Smooth muscle cell (in vitro differentiated cells): Measurements from ENCODE around the gene NME2. TPM values are rescaled to one million over a fixed set of nuclear protein-coding genes. Genes with fewer than 3 reads are reported as not detected.

ENCODE experiments used
- DNase-seq: peaks from one replicate; lab custom pipeline; 2025; ENCODE audit not compliant: unreplicated experiment; lab: John Stamatoyannopoulos, UW
- H2AFZ ChIP-seq: fragments of 200-600 bp; sonication (generic); 2 replicates; pipeline ENCODE4 v1.6.0; 2016; ENCODE audit warnings: antibody characterized with exemption, low read depth, mild to moderate bottlenecking
- H3F3A ChIP-seq: fragments of 200-600 bp; sonication (generic); 2 replicates; pipeline ENCODE4 v1.6.0; 2017; ENCODE audit warnings: antibody characterized with exemption, low read depth
- H3K27ac ChIP-seq: fragments of 200-600 bp; sonication (generic); 2 replicates; pipeline ENCODE4 v1.5.1; 2016; ENCODE audit warnings: low read depth, mild to moderate bottlenecking
- H3K27me3 ChIP-seq: fragments of 200-600 bp; sonication (generic); 2 replicates; pipeline ENCODE4 v1.6.1; 2016; ENCODE audit warnings: low read depth, mild to moderate bottlenecking
- H3K36me3 ChIP-seq: fragments of 200-600 bp; sonication (generic); 2 replicates; pipeline ENCODE4 v1.5.1; 2016; ENCODE audit warnings: low read depth
- H3K4me1 ChIP-seq: fragments of 200-600 bp; sonication (generic); 2 replicates; pipeline ENCODE4 v1.5.1; 2016; ENCODE audit warnings: low read depth
- H3K4me2 ChIP-seq: fragments of 200-600 bp; sonication (generic); 2 replicates; pipeline ENCODE4 v1.6.0; 2016; ENCODE audit warnings: mild to moderate bottlenecking
- H3K4me3 ChIP-seq: fragments of 200-600 bp; sonication (generic); 2 replicates; pipeline ENCODE4 v1.5.1; 2016; ENCODE audit warnings: mild to moderate bottlenecking
- H3K79me2 ChIP-seq: fragments of 200-600 bp; sonication (generic); 2 replicates; pipeline ENCODE4 v1.6.0; 2016; ENCODE audit warnings: low read depth, mild to moderate bottlenecking
- H3K9ac ChIP-seq: fragments of 200-600 bp; sonication (generic); 2 replicates; pipeline ENCODE4 v1.6.0; 2016; ENCODE audit warnings: low read depth
- H3K9me3 ChIP-seq: fragments of 200-600 bp; sonication (generic); replicated peaks from 2 replicates; pipeline ENCODE4 v1.5.1; 2016; ENCODE audit warnings: low read depth
- H4K20me1 ChIP-seq: fragments of 200-600 bp; sonication (generic); 2 replicates; pipeline ENCODE4 v1.6.0; 2016; ENCODE audit warnings: low read depth
- whole genome bisulfite sequencing: methylation state at CpG from one replicate; pipeline ENCODE4 v1.1.7; 2016; ENCODE audit warnings: low lambda C conversion rate; 5-methylcytosine and 5-hydroxymethylcytosine counted together
- polyA plus RNA-seq: library from polyadenylated mRNA; unstranded; fragments of >200 nt; fragmentation: Nextera tagmentation; extraction: Ambion mirVana; gene quantifications from 2 replicates; pipeline ENCODE4 v1.2.1, GENCODE V29; 2016
- total RNA-seq: library from RNA; depleted of rRNA; stranded (reverse); fragments of >200 nt; gene quantifications from 2 replicates; pipeline ENCODE4 v1.2.3, GENCODE V29; 2014
- TF ChIP-seq, protein P1 (sequence below): fragments of 200-600 bp; sonication (generic); IDR thresholded peaks from 2 replicates; pipeline ENCODE4 v1.5.1; 2017; ENCODE audit warnings: borderline replicate concordance, mild to moderate bottlenecking, antibody characterized with exemption; ENCODE audit not compliant: insufficient read depth, poor library complexity, severe bottlenecking

NME2 gene
- total and polyA plus RNA-seq, 2 experiments from 2014 or later = 496 to 675 TPM

DNA sequence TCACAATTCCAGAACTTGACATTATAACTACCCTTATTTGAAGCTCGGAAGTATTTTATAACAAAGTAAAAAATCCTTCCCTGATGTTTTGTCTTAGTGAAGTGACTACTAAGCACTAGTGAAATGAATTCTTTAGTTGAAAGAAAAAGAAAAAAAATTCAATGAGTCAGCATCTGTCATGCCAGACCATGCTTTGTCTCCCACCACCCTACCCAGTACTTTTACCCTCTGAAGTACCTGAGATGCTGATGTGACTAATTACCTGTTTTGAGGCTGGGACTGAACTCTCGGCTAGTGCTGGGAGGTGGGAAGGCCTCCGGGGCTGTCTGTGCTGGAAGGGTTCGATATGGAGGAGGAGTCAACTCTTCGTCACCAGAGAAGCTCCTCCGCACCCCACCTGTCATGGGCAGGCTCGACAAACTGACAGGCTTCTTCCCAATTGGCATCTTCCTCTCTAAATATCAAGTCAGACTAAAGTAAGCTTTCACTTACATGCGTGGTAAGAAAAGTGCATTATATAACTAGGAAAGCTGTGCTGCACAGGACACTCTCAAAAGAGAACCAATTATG lies 19.6 kb downstream of the NME2 start:
- Histone ChIP-seq H3K9ac (no peak overlapping the region), H3K36me3 (no peaks in the 10 kb centered on the region)
- WGBS = 89% methylated on average over 8 of the region's 8 CpGs

DNA sequence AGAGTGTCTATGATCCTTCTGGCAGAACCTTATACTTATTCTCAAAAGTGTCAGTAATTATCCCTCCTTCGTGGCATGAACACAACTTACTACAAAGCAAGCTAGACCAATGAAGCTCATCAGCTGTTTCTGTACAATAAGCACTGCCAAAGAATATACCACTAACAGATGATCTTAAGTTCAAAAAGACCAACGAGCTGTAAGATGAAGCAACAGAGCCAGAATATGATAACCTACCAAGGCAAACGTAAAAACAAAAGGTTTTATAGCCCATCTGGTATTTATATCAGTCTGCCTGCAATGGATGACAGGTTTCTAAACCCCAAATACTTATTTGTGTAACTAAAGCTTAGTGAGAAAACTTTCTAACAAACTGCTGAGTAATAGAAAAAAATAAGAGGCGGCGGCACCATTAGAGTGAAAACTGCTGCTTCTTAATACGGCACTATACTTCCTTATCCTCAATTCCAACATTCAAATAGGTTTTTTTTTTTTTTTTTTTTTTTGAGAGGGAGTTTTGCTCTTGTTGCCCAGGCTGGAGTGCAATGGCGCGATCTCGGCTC lies 22.1 kb downstream of the NME2 start:
- Histone ChIP-seq H3K27me3 (no peaks in the 10 kb centered on the region), H3K27ac (no peak overlapping the region), H3K36me3 (peaks cover 17% of the 10 kb centered on the region), H3K9me3 (no peaks in the 10 kb centered on the region), H3K4me3 (no peak overlapping the region), H2AFZ (no peak overlapping the region), H3K4me2 (no peak overlapping the region), H3F3A (no peaks in the 10 kb centered on the region), H3K9ac (no peak overlapping the region), H4K20me1 (no peaks in the 10 kb centered on the region), H3K4me1 (no peaks in the 10 kb centered on the region), H3K79me2 (no peaks in the 10 kb centered on the region)
- DNase-seq = no peak
- TF ChIP-seq, protein P1, sequence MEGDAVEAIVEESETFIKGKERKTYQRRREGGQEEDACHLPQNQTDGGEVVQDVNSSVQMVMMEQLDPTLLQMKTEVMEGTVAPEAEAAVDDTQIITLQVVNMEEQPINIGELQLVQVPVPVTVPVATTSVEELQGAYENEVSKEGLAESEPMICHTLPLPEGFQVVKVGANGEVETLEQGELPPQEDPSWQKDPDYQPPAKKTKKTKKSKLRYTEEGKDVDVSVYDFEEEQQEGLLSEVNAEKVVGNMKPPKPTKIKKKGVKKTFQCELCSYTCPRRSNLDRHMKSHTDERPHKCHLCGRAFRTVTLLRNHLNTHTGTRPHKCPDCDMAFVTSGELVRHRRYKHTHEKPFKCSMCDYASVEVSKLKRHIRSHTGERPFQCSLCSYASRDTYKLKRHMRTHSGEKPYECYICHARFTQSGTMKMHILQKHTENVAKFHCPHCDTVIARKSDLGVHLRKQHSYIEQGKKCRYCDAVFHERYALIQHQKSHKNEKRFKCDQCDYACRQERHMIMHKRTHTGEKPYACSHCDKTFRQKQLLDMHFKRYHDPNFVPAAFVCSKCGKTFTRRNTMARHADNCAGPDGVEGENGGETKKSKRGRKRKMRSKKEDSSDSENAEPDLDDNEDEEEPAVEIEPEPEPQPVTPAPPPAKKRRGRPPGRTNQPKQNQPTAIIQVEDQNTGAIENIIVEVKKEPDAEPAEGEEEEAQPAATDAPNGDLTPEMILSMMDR = no peak
- WGBS = 75% methylated on average over 9 of the region's 9 CpGs

More for the DNA sequence above, 19.6 kb downstream of the NME2 start:
- no peak overlapping the region for H3K4me3 ChIP-seq
- no peaks in the 10 kb centered on the region for H3K4me1 ChIP-seq
- H3K27me3 ChIP-seq = no peaks in the 10 kb centered on the region
- no peak overlapping the region for H3K4me2 ChIP-seq
- no peaks in the 10 kb centered on the region for H3F3A ChIP-seq
- H3K9me3 ChIP-seq = no peaks in the 10 kb centered on the region
- no peak for DNase-seq
- no peak overlapping the region for H3K27ac ChIP-seq
- H3K79me2 ChIP-seq = no peaks in the 10 kb centered on the region
- H4K20me1 ChIP-seq = no peaks in the 10 kb centered on the region
- TF ChIP-seq, protein P1 = no peak
- no peak overlapping the region for H2AFZ ChIP-seq

DNA sequence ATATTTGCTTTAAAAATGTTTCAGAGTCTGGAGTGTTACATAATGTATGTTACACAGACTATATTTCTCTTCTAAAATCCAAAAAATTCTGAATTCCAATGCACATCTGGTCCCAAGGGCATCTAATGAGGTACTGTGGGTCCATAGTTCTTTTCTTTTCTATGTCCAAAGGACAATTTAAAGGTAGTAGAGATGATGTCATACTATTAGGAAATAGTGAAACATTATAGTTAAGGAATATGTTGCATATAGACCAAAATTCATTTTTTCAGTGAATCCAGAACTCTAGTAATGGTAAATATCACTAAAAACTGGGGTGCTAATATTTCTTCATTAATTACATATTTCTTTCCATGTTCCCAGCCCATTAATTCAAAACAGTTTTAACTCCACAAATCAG lies 23.0 kb downstream of the NME2 start:
- no peak overlapping the region for H3K9ac ChIP-seq
- no peak overlapping the region for H3K4me2 ChIP-seq
- no peaks in the 10 kb centered on the region for H4K20me1 ChIP-seq
- H2AFZ ChIP-seq = no peak overlapping the region
- H3F3A ChIP-seq = no peaks in the 10 kb centered on the region
- TF ChIP-seq, protein P1 = no peak
- H3K27ac ChIP-seq = no peak overlapping the region
- H3K4me3 ChIP-seq = no peak overlapping the region
- peaks cover 17% of the 10 kb centered on the region for H3K36me3 ChIP-seq
- H3K4me1 ChIP-seq = no peaks in the 10 kb centered on the region
- no peaks in the 10 kb centered on the region for H3K9me3 ChIP-seq
- no peaks in the 10 kb centered on the region for H3K79me2 ChIP-seq
- no peak for DNase-seq
- no peaks in the 10 kb centered on the region for H3K27me3 ChIP-seq

DNA sequence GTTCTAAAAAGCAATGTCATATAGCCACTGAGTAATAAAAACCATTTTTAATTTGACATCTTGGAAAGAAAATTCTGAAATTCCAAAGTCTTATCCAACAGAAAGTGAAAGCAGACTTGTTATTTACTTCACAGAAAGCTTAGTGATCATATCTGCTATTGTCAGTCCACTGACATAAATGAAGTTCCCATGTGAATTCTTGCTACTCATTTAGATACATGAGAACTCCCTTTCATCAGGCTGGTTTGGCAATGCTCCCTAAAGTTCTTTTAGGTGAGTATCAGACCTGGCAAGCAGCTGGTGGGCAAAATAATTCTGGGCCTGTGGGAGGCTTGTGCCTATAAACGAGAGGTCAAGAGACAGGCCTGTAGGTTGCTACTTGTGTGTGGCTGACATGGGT lies 23.4 kb downstream of the NME2 start:
- H2AFZ ChIP-seq = no peak overlapping the region
- H3K36me3 ChIP-seq = peaks cover 17% of the 10 kb centered on the region
- 100% methylated on average over 1 of the region's 1 CpG for WGBS
- H3K9ac ChIP-seq = no peak overlapping the region
- H3K9me3 ChIP-seq = no peaks in the 10 kb centered on the region
- no peaks in the 10 kb centered on the region for H4K20me1 ChIP-seq
- TF ChIP-seq, protein P1 = no peak
- no peaks in the 10 kb centered on the region for H3K27me3 ChIP-seq
- no peak overlapping the region for H3K4me2 ChIP-seq
- no peak overlapping the region for H3K4me3 ChIP-seq
- H3K27ac ChIP-seq = no peak overlapping the region
- H3K79me2 ChIP-seq = no peaks in the 10 kb centered on the region
- no peaks in the 10 kb centered on the region for H3K4me1 ChIP-seq
- H3F3A ChIP-seq = no peaks in the 10 kb centered on the region
- DNase-seq = no peak
